ENCODE measurements around the gene GALNT7.

Gene GALNT7

DNA sequence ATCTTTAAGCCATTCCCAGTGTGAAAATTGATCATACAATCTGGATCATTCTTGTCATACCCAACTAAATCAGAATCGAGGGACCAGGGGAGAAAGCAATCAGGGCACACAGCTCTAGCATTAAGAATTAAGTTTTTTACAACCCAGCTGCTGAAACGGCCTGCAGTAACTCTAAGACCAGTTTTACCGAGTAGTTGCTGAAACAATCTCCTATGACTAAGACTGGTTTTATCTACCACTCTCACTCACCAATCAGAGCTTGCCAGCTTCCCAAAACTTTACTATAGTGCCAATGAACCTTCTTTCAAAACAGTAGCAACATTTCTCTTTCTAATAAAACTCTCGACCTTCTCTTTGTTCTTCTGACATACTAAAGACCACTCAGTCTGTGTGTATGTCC lies 199.3 kb downstream of the GALNT7 start:
- no peak overlapping the region for H3K9ac ChIP-seq (ENCODE audit: low read depth in 1 of 2, low read length in 2 of 2)
- no peaks in the 10 kb centered on the region for H3K27me3 ChIP-seq (ENCODE audit: control insufficient read depth in 2 of 2, insufficient read depth in 2 of 2, low read length in 2 of 2)
- no peak overlapping the region for H3K4me3 ChIP-seq (ENCODE audit: low read length in 2 of 2)
- H3K36me3 ChIP-seq (ENCODE audit: control insufficient read depth in 2 of 2, insufficient read depth in 2 of 2, low read length in 2 of 2), result no peaks in the 10 kb centered on the region
- H3K9me3 ChIP-seq (ENCODE audit: control insufficient read depth in 2 of 2, low read length in 2 of 2), result no peaks in the 10 kb centered on the region
- no peak overlapping the region for H3K27ac ChIP-seq (ENCODE audit: low read depth in 2 of 2, low read length in 2 of 2)
- peaks cover 5 to 7% of the 10 kb centered on the region in 2 donors for H3K4me1 ChIP-seq (ENCODE audit: control insufficient read depth in 2 of 2, insufficient read depth in 2 of 2, low read length in 2 of 2)

DNA sequence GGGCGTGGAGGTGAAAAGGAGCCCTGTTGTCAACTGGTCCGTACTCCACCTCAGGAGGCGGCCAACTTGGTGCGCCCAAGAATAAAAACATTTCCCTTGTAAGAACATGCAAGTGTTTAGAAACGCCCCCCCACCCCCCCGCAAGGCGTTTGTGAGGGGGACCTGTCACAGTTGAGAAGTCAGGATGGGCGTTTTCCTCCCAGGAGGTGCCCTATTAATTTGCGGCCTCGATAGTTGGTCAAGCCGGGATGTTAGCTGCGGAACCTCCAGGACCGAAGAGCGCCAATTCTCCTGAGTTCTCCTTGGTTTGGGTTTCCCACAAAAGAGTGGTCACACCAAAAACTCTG lies 201.5 kb downstream of the GALNT7 start:
- peaks cover 6 to 9% of the 10 kb centered on the region in 2 donors for H3K4me1 ChIP-seq (ENCODE audit: control insufficient read depth in 2 of 2, insufficient read depth in 2 of 2, low read length in 2 of 2)
- peak overlapping the region; percentile 97 to 98 for H3K27ac ChIP-seq (ENCODE audit: low read depth in 2 of 2, low read length in 2 of 2)
- H3K9ac ChIP-seq (ENCODE audit: low read depth in 1 of 2, low read length in 2 of 2), result peak overlapping the region; percentile 87 to 96
- H3K9me3 ChIP-seq (ENCODE audit: control insufficient read depth in 2 of 2, low read length in 2 of 2), result no peaks in the 10 kb centered on the region
- no peaks in the 10 kb centered on the region for H3K36me3 ChIP-seq (ENCODE audit: control insufficient read depth in 2 of 2, insufficient read depth in 2 of 2, low read length in 2 of 2)
- H3K4me3 ChIP-seq (ENCODE audit: low read length in 2 of 2), result peak overlapping the region; percentile 96 to 99
- no peaks in the 10 kb centered on the region for H3K27me3 ChIP-seq (ENCODE audit: control insufficient read depth in 2 of 2, insufficient read depth in 2 of 2, low read length in 2 of 2)

DNA sequence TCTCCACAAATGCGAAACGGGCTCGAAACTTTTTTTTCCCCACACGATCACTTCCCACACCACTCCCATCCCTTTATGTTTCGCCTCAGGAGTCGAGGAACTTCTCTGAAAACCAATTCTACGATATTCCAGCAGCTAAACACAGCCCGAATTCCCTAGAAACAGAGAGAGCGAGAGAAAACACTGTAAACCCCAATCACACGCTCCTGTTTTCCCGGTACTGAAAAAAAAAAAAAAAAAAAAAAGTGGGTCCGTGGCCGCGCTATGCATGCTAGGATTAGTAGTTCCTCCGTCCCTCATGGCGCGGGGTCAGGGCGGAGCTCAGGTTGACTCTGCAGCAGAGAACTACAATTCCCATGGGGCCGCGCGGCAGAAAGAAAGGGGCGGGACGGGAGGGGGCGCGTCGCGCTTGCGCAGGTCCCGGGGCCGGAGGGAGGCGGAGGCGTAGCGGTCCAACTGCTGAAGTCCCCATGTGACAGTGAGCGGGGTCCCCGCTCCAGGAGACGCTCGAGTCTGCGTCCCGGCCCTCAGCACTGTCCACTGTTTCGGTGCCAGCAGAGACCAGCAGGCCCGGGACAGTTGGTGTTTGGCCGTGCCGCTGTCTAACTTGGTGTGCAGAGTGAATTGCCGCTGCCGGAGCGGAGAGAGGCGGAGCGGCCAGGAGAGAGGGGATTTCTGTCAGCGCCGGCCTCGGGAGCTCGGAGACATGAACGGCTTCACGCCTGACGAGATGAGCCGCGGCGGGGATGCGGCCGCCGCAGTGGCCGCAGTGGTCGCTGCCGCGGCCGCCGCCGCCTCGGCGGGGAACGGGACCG lies 202.1 kb downstream of the GALNT7 start, which contains the start of gene SAP30:
SAP30 (plus strand) TSS at position 478 of the 815 bp plus-strand sequence; CDS start at position 707, 229 bp downstream.
- no peaks in the 10 kb centered on the region for H3K36me3 ChIP-seq (ENCODE audit: control insufficient read depth in 2 of 2, insufficient read depth in 2 of 2, low read length in 2 of 2)
- peaks cover 6 to 7% of the 10 kb centered on the region in 2 donors for H3K4me1 ChIP-seq (ENCODE audit: control insufficient read depth in 2 of 2, insufficient read depth in 2 of 2, low read length in 2 of 2)
- H3K4me3 ChIP-seq (ENCODE audit: low read length in 2 of 2), result peak within 1 kb of the TSS; percentile 96 to 99
- peak within 1 kb of the TSS; percentile 87 to 96 for H3K9ac ChIP-seq (ENCODE audit: low read depth in 1 of 2, low read length in 2 of 2)
- no peaks in the 10 kb centered on the region for H3K27me3 ChIP-seq (ENCODE audit: control insufficient read depth in 2 of 2, insufficient read depth in 2 of 2, low read length in 2 of 2)
- no peaks in the 10 kb centered on the region for H3K9me3 ChIP-seq (ENCODE audit: control insufficient read depth in 2 of 2, low read length in 2 of 2)
- H3K27ac ChIP-seq (ENCODE audit: low read depth in 2 of 2, low read length in 2 of 2), result peak within 1 kb of the TSS; percentile 97 to 98

DNA sequence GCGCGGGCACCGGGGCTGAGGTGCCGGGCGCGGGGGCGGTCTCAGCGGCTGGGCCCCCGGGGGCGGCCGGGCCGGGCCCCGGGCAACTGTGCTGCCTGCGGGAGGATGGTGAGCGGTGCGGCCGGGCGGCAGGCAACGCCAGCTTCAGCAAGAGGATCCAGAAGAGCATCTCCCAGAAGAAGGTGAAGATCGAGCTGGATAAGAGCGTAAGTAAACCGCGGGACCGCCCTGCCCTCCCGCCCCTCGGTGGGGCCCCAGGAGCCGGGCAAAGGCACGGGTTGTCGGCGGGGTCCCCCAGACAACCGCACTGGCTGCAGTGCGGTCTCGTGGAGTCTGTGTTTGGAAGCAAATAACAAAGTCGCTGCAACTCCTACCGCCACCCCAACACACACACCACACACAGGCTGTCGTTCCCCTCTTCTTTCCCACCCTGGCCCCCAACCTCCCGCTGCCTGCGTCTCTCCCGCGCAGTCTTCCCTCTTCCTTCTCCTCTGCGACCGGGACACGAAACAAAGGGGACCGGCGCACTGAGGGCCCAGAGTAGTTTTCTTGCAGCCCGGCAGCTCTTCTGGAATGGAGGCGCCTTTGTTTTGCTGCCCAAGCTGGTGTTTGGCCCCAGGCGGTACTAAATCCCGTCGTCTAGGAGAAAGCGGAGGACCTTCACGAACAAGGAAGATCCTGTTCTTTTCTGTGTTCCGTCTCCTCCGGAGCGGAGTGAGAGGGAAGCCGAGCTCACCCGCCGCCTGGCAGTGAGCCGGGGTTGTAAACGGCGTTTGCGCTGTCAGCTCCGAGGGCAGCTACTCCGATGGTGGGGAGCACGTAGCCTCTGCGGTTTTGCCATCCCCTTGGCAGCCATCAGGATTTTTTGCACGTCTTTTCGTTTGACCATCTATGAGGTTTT lies 202.9 kb downstream of the GALNT7 start:
- peak overlapping the region; percentile 84 to 90 for H3K27ac ChIP-seq (ENCODE audit: low read depth in 2 of 2, low read length in 2 of 2)
- no peaks in the 10 kb centered on the region for H3K9me3 ChIP-seq (ENCODE audit: control insufficient read depth in 2 of 2, low read length in 2 of 2)
- H3K27me3 ChIP-seq (ENCODE audit: control insufficient read depth in 2 of 2, insufficient read depth in 2 of 2, low read length in 2 of 2), result no peaks in the 10 kb centered on the region
- H3K4me1 ChIP-seq (ENCODE audit: control insufficient read depth in 2 of 2, insufficient read depth in 2 of 2, low read length in 2 of 2), result peaks cover 6 to 7% of the 10 kb centered on the region in 2 donors
- peak overlapping the region; percentile 96 to 99 for H3K4me3 ChIP-seq (ENCODE audit: low read length in 2 of 2)
- H3K9ac ChIP-seq (ENCODE audit: low read depth in 1 of 2, low read length in 2 of 2), result peak overlapping the region; percentile 52 to 87
- H3K36me3 ChIP-seq (ENCODE audit: control insufficient read depth in 2 of 2, insufficient read depth in 2 of 2, low read length in 2 of 2), result no peaks in the 10 kb centered on the region
